Anterior cingulate cortex (tissue), 58 donors: ENCODE data around the gene PPP1R9A.

ENCODE experiments used
- DNase-seq, 58 donors: peaks; one replicate each; lab custom pipeline; 2025; lab: John Stamatoyannopoulos, UW

The PPP1R9A gene

DNA sequence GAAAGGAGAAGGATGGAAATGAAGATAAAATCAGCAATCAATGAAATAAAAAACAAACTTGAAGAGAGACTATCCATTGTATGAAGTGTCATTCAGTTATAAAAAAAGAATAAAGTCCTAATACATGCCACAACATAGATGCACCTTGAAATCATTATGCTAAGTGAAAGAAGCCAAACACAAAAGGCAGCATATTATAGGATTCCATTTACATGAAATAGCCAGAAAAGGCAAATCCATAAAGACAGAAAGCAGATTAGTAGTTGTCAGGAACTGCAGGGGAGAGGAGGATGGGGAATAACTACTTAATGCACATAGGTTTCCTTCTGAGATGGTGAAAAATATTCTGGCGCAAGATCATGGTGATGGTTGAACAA is 423.6 kb downstream of the PPP1R9A start:
- DNase-seq, result no peak

- no peak for DNase-seq
These were observed 427.1 kb downstream of the PPP1R9A start for GRCh38 chr7:95334447-95334846.

DNA sequence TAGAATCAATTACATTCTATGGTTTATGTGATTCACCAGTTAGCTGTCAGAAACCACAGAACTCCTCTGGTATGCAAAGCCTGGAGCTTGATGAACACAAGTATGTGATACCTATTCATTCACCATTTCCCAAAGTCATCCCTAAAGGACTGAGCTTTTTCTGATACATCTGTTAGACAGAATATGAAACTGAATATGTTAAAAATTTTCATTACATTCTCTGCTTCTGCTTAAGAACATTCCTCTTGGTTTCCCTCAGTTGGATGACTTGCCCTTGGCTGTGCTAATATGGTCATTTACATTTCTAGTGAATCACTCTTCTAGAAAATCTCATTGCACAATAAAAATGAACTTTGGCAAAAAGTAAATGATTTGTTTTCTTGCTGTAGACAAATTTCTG is 427.7 kb downstream of the PPP1R9A start:
- no peak for DNase-seq

DNA sequence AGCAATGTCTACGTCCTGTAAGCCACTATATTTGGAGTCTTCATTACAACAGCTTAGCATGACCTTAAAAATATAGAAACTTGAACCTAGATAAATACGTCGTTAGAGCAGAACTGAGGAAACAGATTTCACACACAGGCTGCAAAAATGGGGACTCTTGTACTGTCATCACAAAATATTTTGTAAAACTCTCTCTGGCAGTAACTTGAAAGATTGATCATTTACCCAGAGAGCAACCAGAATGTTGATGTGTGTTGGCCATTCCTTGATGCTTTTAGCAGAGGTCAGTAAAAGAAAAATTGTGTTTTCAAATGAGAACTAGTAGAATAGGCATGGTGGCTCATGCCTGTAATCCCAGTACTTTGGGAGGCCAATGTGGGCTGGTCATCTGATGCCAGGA is 431.4 kb downstream of the PPP1R9A start:
- DNase-seq, result no peak

DNA sequence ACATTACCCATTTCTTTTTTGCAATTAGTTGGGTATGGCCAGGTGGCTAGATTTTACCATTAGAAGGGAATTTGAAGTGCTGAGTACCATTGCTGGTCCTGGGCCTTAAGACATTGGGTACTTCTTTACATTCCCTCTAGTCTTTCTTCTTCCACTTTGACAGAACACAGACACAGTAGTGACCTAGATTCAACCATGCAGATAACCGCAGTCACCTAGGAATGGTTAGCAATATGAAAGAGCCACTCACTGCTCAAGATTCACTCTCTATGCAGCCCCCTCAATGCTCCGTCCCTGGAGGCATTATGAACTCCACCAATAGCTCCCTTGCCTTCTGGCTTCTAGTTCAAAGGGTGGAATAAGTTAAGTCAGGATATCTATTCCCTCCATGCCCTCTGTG is 433.1 kb downstream of the PPP1R9A start:
- DNase-seq, result no peak

DNA sequence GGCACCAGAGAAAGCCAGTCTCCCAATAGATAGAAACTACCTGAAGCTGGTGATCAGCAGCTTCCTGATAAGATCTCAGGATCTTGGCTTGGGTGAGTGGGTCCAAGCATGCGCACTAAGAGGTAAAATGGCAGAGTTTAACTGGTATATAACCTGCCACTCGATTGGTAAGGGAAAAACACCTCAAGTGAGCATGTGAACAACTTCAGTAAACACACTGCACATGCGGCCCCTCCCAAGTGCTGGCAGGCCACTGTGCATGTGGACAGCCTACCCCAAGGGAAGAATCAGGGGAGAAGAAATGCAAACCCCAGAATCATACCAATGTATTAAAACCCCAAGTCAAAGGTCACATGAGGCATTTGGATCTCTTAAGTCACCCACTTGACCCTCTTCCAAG is 434.6 kb downstream of the PPP1R9A start:
- no peak for DNase-seq

DNA sequence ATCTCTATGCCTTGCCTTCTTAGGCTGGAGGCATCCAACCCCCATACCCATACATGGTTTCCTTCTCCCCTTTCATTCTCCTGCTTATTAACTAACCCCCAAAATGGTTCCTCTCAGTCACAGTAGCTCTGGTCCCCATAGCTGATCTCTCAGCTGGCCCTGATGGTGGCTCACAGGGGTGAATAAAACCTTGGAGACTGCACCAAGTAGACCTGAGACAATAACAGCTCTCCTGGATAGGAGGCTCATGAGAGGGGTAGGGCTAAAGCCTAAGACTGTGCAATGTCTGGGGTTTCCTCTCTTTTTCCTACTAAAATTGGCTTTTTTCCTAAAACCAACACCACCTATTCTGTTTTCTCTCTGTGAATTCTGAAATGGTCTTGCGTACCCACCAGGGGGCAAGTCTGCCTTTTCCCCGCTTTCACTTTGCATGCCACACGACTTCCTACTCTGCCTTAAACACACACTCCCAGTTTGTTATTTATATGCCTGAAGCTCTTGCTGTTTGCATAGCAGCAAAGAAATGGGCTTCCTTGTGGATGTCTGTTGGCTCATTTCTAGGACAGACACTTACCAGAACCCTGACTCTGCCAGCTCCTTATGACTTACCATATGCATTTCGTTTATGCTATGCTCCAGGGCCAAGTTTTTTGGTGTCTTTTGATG is 435.4 kb downstream of the PPP1R9A start:
- no peak for DNase-seq
